GM12878 (cell line): ENCODE measurements around the gene BTBD3. TPM values are rescaled to one million over a fixed set of nuclear protein-coding genes. Genes with fewer than 3 reads are reported as not detected.

Source experiments
- ATAC-seq: fragments of 200-7000 bp; cut with Tn5 transposase; 3 replicates; pipeline ENCODE4 v1.9.1; 2020; ENCODE audit warnings: mild to moderate bottlenecking, moderate library complexity
- BruUV-seq: library from RNA; stranded (reverse); fragments of 400-500 nt; replicated peaks from 2 replicates; lab custom pipeline; 2021; lab: Mats Ljungman, UMichigan
- CTCF ChIA-PET: fragments of 300-600 bp; sonication (Branson Sonifier 250); formaldehyde crosslinking; extraction: SDS; loops from one replicate; lab custom pipeline; 2021; ENCODE audit warnings: inconsistent platforms; lab: Yijun Ruan, JAX
- POLR2A ChIA-PET: fragments of 350-600 bp; formaldehyde crosslinking; extraction: SDS; loops from one replicate; lab custom pipeline; 2021; ENCODE audit warnings: inconsistent platforms; lab: Charles Lee
- RAD21 ChIA-PET: fragments of 300-600 bp; sonication (Branson Sonifier 250); formaldehyde crosslinking; loops from one replicate; lab custom pipeline; 2023; ENCODE audit warnings: antibody characterized with exemption; ENCODE audit not compliant: unreplicated experiment; lab: Charles Lee
- SMC1A ChIA-PET: fragments of 300-600 bp; sonication (Branson Sonifier 250); formaldehyde crosslinking; loops from one replicate; lab custom pipeline; 2023; ENCODE audit not compliant: unreplicated experiment, uncharacterized antibody; lab: Charles Lee
- DNase-seq: peaks from one replicate; pipeline ENCODE4 v3.0.0-alpha.2; 2011; ENCODE audit warnings: low read depth, low spot score
- FAIRE-seq: peaks from 3 replicates; lab custom pipeline; 2011; peaks lifted over from hg19 to GRCh38; lab: Jason Lieb, UNC
- H2AFZ ChIP-seq: 2 replicates; pipeline ENCODE4 v1.6.0; 2011; ENCODE audit warnings: low read depth, low read length, control low read depth; ENCODE audit not compliant: control insufficient read depth
- H3K27ac ChIP-seq: 2 replicates; pipeline ENCODE4 v1.5.1; 2011; ENCODE audit warnings: control low read depth; ENCODE audit not compliant: control insufficient read depth, insufficient read depth
- H3K27me3 ChIP-seq, 2 experiments: replicated peaks in 1 of 2; 2 replicates each; pipeline versions ENCODE4 v1.6.0 to v1.6.1; 2011; ENCODE audit warnings: low read length in 1 of 2; ENCODE audit not compliant: control insufficient read depth in 2 of 2, insufficient read depth in 2 of 2
- H3K36me3 ChIP-seq, 2 experiments: 2 replicates each; pipeline ENCODE4 v1.5.1; 2011; ENCODE audit warnings: low read length in 1 of 2; ENCODE audit not compliant: control insufficient read depth in 2 of 2, insufficient read depth in 2 of 2
- H3K4me1 ChIP-seq: 2 replicates; pipeline ENCODE4 v1.6.1; 2011; ENCODE audit warnings: mild to moderate bottlenecking, low read length, moderate library complexity, mixed read lengths; ENCODE audit not compliant: control insufficient read depth, insufficient read depth
- H3K4me2 ChIP-seq: 2 replicates; pipeline ENCODE4 v1.6.0; 2011; ENCODE audit warnings: control low read depth; ENCODE audit not compliant: control insufficient read depth, insufficient read depth
- H3K4me3 ChIP-seq: fragments of 200-600 bp; sonication (generic); 2 replicates; pipeline ENCODE4 v1.5.1; 2016
- H3K79me2 ChIP-seq: 2 replicates; pipeline ENCODE4 v1.6.0; 2011; ENCODE audit warnings: low read length; ENCODE audit not compliant: control insufficient read depth, insufficient read depth
- H3K9ac ChIP-seq: 2 replicates; pipeline ENCODE4 v1.8.0; 2011; ENCODE audit warnings: low read length, control low read depth, mixed read lengths; ENCODE audit not compliant: control insufficient read depth, insufficient read depth
- H3K9me3 ChIP-seq: replicated peaks from 3 replicates; pipeline ENCODE4 v1.5.1; 2011; ENCODE audit warnings: mild to moderate bottlenecking, low read length; ENCODE audit not compliant: control insufficient read depth, insufficient read depth
- H4K20me1 ChIP-seq: 2 replicates; pipeline ENCODE4 v1.6.0; 2011; ENCODE audit not compliant: control insufficient read depth, insufficient read depth
- BACH1 ChIP-seq: fragments of 450-650 bp; IDR thresholded peaks from 2 replicates; pipeline ENCODE4 v1.6.1; 2017; ENCODE audit warnings: mild to moderate bottlenecking, borderline replicate concordance
- BMI1 ChIP-seq: fragments of 450-650 bp; IDR thresholded peaks from 2 replicates; pipeline ENCODE4 v1.6.1; 2016; ENCODE audit warnings: mild to moderate bottlenecking, moderate library complexity, borderline replicate concordance
- CBX5 ChIP-seq: sonication (generic); IDR thresholded peaks from 2 replicates; pipeline ENCODE4 v1.6.1; 2016; ENCODE audit warnings: low read depth, moderate library complexity, mild to moderate bottlenecking, inconsistent platforms
- EED ChIP-seq: sonication (generic); IDR thresholded peaks from 2 replicates; pipeline ENCODE4 v1.6.1; 2016; ENCODE audit warnings: antibody characterized with exemption, low read depth
- EP300 ChIP-seq, 2 experiments: fragments of 150-350 bp in 1 of 2; IDR thresholded peaks; 2 replicates each; pipeline ENCODE4 v1.6.1; 2011 to 2012; ENCODE audit warnings: low read depth in 2 of 2, low read length in 2 of 2, borderline replicate concordance in 1 of 2, improper control_type of control experiment in 1 of 2, inconsistent platforms in 1 of 2; ENCODE audit not compliant: control insufficient read depth in 1 of 2
- GATAD2B ChIP-seq: fragments of 450-650 bp; conservative IDR thresholded peaks from 2 replicates; pipeline ENCODE4 v1.6.1; 2017; ENCODE audit warnings: low read depth, mild to moderate bottlenecking, moderate library complexity
- IRF4 ChIP-seq: IDR thresholded peaks from 2 replicates; pipeline ENCODE4 v1.6.1; 2011; ENCODE audit warnings: low read depth, low read length
- PML ChIP-seq: IDR thresholded peaks from 2 replicates; pipeline ENCODE4 v1.6.1; 2012; ENCODE audit warnings: low read length, inconsistent platforms
- SMAD1 ChIP-seq: fragments of 450-650 bp; IDR thresholded peaks from 2 replicates; pipeline ENCODE4 v1.6.1; 2018; ENCODE audit warnings: mild to moderate bottlenecking, low read depth; ENCODE audit not compliant: partially characterized antibody
- SPI1 ChIP-seq: IDR thresholded peaks from 2 replicates; pipeline ENCODE4 v1.6.1; 2011; ENCODE audit warnings: low read depth, mild to moderate bottlenecking, low read length, moderate library complexity, borderline replicate concordance; ENCODE audit not compliant: insufficient read depth
- TAF1 ChIP-seq: IDR thresholded peaks from 2 replicates; pipeline ENCODE4 v1.6.1; 2011; ENCODE audit warnings: mild to moderate bottlenecking, low read depth, low read length, borderline replicate concordance
- ZBTB4 ChIP-seq: fragments of 450-650 bp; formaldehyde crosslinking; IDR thresholded peaks from 2 replicates; pipeline ENCODE4 v1.4.0; 2022; ENCODE audit warnings: mild to moderate bottlenecking, moderate library complexity
- ZNF207 ChIP-seq: fragments of 450-650 bp; IDR thresholded peaks from 2 replicates; pipeline ENCODE4 v1.6.1; 2014; ENCODE audit warnings: antibody characterized with exemption, mild to moderate bottlenecking, borderline replicate concordance
- in situ Hi-C: fragments of 300-500 bp; cut with MboI; formaldehyde crosslinking; loops from 9 replicates; pipeline ENCODE4 v1.14.3; 2018; ENCODE audit warnings: mixed read lengths
- intact Hi-C: fragments of 100-400 bp; cut with micrococcal nuclease; formaldehyde crosslinking; loops from one replicate; pipeline ENCODE4 v1.14.2; 2022; ENCODE audit not compliant: unreplicated experiment
- polyA plus RNA-seq, 11 experiments: library from polyadenylated mRNA; depleted of rRNA in 4 of 11; unstranded in 6 of 11; stranded (reverse) in 5 of 11; fragments of >200 nt; fragmentation: Nextera tagmentation in 4 of 11; fragmentation: Illumina TruSeq in 1 of 11; extraction: Ambion mirVana in 4 of 11; extraction: Trizol in 1 of 11; gene quantifications; 1 replicate in 1 of 11; 2 replicates in 10 of 11; pipeline versions ENCODE4 v1.2.1 to v1.2.3, GENCODE V29; 2011 to 2016; ENCODE audit warnings: inconsistent platforms in 2 of 11, missing spikeins in 2 of 11, low read depth in 1 of 11
- total RNA-seq, 4 experiments: library from RNA; depleted of rRNA in 3 of 4; stranded (reverse); fragments of >200 nt in 3 of 4; fragmentation: Illumina TruSeq in 1 of 4; extraction: Trizol in 1 of 4; gene quantifications; 2 replicates each; pipeline versions ENCODE4 v1.2.1 to v1.2.3, GENCODE V29; 2013 to 2021
- TF ChIP-seq, protein P1 (sequence below): fragments of 450-650 bp; formaldehyde crosslinking; IDR thresholded peaks from 2 replicates; pipeline ENCODE4 v1.5.0; 2022; ENCODE audit warnings: mild to moderate bottlenecking, missing genetic modification characterization
- TF ChIP-seq, protein P2 (sequence below): fragments of 450-650 bp; IDR thresholded peaks from 2 replicates; pipeline ENCODE4 v1.6.1; 2017; ENCODE audit warnings: borderline replicate concordance

BTBD3 gene
- total and polyA plus RNA-seq, 10 of the 15 experiments (the other 5 are each of a cell fraction or from before 2014, with no cell fraction given), result 0.02 to 12.8 (median 0.23) TPM

GRCh38 chr20:11876555-11876954 is 41.1 kb upstream of the BTBD3 start:
- Histone ChIP-seq H3K9me3 (no peaks in the 10 kb centered on the region), H3K9ac (no peak overlapping the region), H4K20me1 (no peaks in the 10 kb centered on the region), H3K36me3 (no peaks in the 10 kb centered on the region), H2AFZ (no peak overlapping the region), H3K4me3 (no peak overlapping the region), H3K4me2 (no peak overlapping the region), H3K4me1 (no peaks in the 10 kb centered on the region), H3K27me3 (no peaks in the 10 kb centered on the region), H3K79me2 (no peaks in the 10 kb centered on the region), H3K27ac (no peak overlapping the region)
- ATAC-seq (no peak), DNase-seq (no peak), FAIRE-seq (no peak)
- in situ Hi-C loops, result no loop called here
- ChIA-PET RAD21 (no interaction called here), CTCF (no interaction called here), SMC1A (no interaction called here), POLR2A (no interaction called here)
- intact Hi-C loops, result no loop called here
- no peak for TF ChIP-seq EED
- TF ChIP-seq BMI1, result no peak
- no peak for TF ChIP-seq CBX5
- TF ChIP-seq SPI1, result no peak
- TF ChIP-seq, protein P1, sequence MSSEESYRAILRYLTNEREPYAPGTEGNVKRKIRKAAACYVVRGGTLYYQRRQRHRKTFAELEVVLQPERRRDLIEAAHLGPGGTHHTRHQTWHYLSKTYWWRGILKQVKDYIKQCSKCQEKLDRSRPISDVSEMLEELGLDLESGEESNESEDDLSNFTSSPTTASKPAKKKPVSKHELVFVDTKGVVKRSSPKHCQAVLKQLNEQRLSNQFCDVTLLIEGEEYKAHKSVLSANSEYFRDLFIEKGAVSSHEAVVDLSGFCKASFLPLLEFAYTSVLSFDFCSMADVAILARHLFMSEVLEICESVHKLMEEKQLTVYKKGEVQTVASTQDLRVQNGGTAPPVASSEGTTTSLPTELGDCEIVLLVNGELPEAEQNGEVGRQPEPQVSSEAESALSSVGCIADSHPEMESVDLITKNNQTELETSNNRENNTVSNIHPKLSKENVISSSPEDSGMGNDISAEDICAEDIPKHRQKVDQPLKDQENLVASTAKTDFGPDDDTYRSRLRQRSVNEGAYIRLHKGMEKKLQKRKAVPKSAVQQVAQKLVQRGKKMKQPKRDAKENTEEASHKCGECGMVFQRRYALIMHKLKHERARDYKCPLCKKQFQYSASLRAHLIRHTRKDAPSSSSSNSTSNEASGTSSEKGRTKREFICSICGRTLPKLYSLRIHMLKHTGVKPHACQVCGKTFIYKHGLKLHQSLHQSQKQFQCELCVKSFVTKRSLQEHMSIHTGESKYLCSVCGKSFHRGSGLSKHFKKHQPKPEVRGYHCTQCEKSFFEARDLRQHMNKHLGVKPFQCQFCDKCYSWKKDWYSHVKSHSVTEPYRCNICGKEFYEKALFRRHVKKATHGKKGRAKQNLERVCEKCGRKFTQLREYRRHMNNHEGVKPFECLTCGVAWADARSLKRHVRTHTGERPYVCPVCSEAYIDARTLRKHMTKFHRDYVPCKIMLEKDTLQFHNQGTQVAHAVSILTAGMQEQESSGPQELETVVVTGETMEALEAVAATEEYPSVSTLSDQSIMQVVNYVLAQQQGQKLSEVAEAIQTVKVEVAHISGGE (CRISPR knock-in tag), result no peak
- TF ChIP-seq, protein P2, sequence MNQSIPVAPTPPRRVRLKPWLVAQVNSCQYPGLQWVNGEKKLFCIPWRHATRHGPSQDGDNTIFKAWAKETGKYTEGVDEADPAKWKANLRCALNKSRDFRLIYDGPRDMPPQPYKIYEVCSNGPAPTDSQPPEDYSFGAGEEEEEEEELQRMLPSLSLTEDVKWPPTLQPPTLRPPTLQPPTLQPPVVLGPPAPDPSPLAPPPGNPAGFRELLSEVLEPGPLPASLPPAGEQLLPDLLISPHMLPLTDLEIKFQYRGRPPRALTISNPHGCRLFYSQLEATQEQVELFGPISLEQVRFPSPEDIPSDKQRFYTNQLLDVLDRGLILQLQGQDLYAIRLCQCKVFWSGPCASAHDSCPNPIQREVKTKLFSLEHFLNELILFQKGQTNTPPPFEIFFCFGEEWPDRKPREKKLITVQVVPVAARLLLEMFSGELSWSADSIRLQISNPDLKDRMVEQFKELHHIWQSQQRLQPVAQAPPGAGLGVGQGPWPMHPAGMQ, result no peak
- no peak for TF ChIP-seq ZNF207
- TF ChIP-seq GATAD2B, result no peak
- no peak for TF ChIP-seq PML
- no peak for TF ChIP-seq ZBTB4 (CRISPR knock-in tag)
- no peak for TF ChIP-seq EP300 (IDR thresholded peaks at IDR 0.05; ENCODE audit: borderline replicate concordance in 1 of 2, control insufficient read depth in 1 of 2, low read depth in 2 of 2, low read length in 2 of 2)
- TF ChIP-seq TAF1, result no peak
- no peak for TF ChIP-seq BACH1
- TF ChIP-seq IRF4, result no peak
- no peak for TF ChIP-seq SMAD1
- BruUV-seq, result no TSS peak
